ENCODE results near the gene MRPL23. TPM values are rescaled to one million over a fixed set of nuclear protein-coding genes. Genes with fewer than 3 reads are reported as not detected.
A peak's percentile ranks its signal among the peaks of the same experiment; 100 is the strongest.

Gene MRPL23
- total RNA-seq, 2 donors from 2014 or later, result 40.2 to 83.4 TPM

- intact Hi-C loops (cut with DNase I), result no loop called here
- H3K4me3 ChIP-seq, result no peak overlapping the region
- WGBS, 2 donors, result no CpG with 5 or more reads among the region's 36 CpGs
- no peaks in the 10 kb centered on the region for H3K36me3 ChIP-seq (replicated peaks in 1 of 2; ENCODE audit: insufficient read depth in 1 of 2, low read depth in 2 of 2)
- no peaks in the 10 kb centered on the region for H3K4me1 ChIP-seq
- TF ChIP-seq POLR2A (IDR thresholded peaks at IDR 0.05) (no peak), CTCF (IDR thresholded peaks at IDR 0.05) (no peak)
- no peaks in the 10 kb centered on the region for H3K9me3 ChIP-seq
- DNase-seq (no peak), ATAC-seq (peak; percentile 31)
- no peak overlapping the region for H3K27ac ChIP-seq
- H3K27me3 ChIP-seq, result no peaks in the 10 kb centered on the region
These were observed 583 bp downstream of the MRPL23 start for GRCh38 chr11:1947592-1948237.

GRCh38 chr11:1948389-1948788, 1.3 kb downstream of the MRPL23 start:
- WGBS, 2 donors, result no CpG with 5 or more reads among the region's 11 CpGs
- Histone ChIP-seq H3K4me1 (no peaks in the 10 kb centered on the region), H3K4me3 (no peak overlapping the region), H3K36me3 (replicated peaks in 1 of 2; ENCODE audit: insufficient read depth in 1 of 2, low read depth in 2 of 2) (no peaks in the 10 kb centered on the region), H3K9me3 (no peaks in the 10 kb centered on the region), H3K27me3 (no peaks in the 10 kb centered on the region), H3K27ac (no peak overlapping the region)
- ATAC-seq (peak; percentile 19), DNase-seq (peak in 3 of 4 donors; percentile 5 to 53 (median 42))
- TF ChIP-seq POLR2A (IDR thresholded peaks at IDR 0.05) (no peak), CTCF (IDR thresholded peaks at IDR 0.05) (no peak)
- intact Hi-C loops (cut with DNase I), result no loop called here

GRCh38 chr11:1949302-1949701, 2.2 kb downstream of the MRPL23 start:
- no peaks in the 10 kb centered on the region for H3K4me1 ChIP-seq
- TF ChIP-seq POLR2A (IDR thresholded peaks at IDR 0.05) (no peak), CTCF (IDR thresholded peaks at IDR 0.05) (no peak)
- no peaks in the 10 kb centered on the region for H3K9me3 ChIP-seq
- intact Hi-C loops (cut with DNase I), result no loop called here
- ATAC-seq (no peak), DNase-seq (no peak)
- H3K4me3 ChIP-seq, result no peak overlapping the region
- no peaks in the 10 kb centered on the region for H3K36me3 ChIP-seq (replicated peaks in 1 of 2; ENCODE audit: insufficient read depth in 1 of 2, low read depth in 2 of 2)
- no CpG with 5 or more reads among the region's 6 CpGs for WGBS, 2 donors
- H3K27me3 ChIP-seq, result no peaks in the 10 kb centered on the region
- H3K27ac ChIP-seq, result no peak overlapping the region

GRCh38 chr11:1949922-1950321, 2.8 kb downstream of the MRPL23 start:
- no peaks in the 10 kb centered on the region for H3K36me3 ChIP-seq (replicated peaks in 1 of 2; ENCODE audit: insufficient read depth in 1 of 2, low read depth in 2 of 2)
- H3K4me3 ChIP-seq, result no peak overlapping the region
- TF ChIP-seq POLR2A (IDR thresholded peaks at IDR 0.05) (no peak), CTCF (IDR thresholded peaks at IDR 0.05) (no peak)
- no peak overlapping the region for H3K27ac ChIP-seq
- H3K4me1 ChIP-seq, result no peaks in the 10 kb centered on the region
- H3K9me3 ChIP-seq, result no peaks in the 10 kb centered on the region
- DNase-seq (no peak), ATAC-seq (no peak)
- H3K27me3 ChIP-seq, result no peaks in the 10 kb centered on the region
- WGBS, 2 donors, result no CpG with 5 or more reads among the region's 15 CpGs
- intact Hi-C loops (cut with DNase I), result no loop called here

All from body of pancreas (tissue), 4 donors.